DMS153 treated with DMSO at 0.1 percent for 48 hours (cell line): ENCODE measurements around the gene LSM3.

ENCODE experiments used
- DNase-seq: peaks from one replicate; lab custom pipeline; 2025; ENCODE audit not compliant: unreplicated experiment; lab: John Stamatoyannopoulos, UW

Gene LSM3

DNA sequence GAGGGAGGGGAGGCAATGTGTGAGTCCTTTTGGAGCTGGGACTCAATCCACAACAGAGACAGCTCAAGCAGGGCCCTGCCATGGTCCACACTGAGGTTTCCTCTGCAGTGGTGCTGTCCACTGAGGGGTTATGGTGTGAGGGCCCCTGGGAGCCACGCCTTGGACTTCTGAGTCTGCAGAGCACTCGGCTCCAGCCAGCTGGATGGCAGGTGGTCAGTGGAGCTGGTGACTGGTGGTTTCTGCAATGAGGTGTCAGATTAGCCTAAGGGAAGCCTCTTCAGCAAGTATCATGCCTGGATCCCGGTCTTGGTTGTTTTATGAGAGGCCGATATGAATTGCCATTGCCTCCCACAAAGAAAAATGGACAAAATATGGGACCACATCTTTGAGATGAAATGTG, 21.7 kb downstream of the LSM3 start:
- no peak for DNase-seq

DNA sequence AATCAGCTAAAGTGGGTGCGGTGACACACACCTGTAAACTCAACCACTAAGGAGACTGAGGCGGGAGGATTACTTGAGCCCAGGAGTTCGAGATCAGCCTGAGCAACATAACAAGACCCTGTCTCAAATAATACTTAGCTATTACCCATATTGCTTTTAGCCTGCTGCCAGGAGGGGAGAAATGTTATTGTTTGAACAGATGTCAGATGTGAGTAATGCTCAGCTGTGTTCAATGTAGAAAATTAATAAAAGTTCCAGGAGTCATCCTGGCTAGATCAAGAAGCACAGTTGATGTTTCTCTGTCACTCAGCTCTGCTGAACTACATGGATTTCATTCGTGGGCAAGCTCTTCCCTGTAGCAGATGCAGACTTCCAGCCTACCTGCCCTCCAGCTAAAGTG, 22.2 kb downstream of the LSM3 start:
- no peak for DNase-seq

DNA sequence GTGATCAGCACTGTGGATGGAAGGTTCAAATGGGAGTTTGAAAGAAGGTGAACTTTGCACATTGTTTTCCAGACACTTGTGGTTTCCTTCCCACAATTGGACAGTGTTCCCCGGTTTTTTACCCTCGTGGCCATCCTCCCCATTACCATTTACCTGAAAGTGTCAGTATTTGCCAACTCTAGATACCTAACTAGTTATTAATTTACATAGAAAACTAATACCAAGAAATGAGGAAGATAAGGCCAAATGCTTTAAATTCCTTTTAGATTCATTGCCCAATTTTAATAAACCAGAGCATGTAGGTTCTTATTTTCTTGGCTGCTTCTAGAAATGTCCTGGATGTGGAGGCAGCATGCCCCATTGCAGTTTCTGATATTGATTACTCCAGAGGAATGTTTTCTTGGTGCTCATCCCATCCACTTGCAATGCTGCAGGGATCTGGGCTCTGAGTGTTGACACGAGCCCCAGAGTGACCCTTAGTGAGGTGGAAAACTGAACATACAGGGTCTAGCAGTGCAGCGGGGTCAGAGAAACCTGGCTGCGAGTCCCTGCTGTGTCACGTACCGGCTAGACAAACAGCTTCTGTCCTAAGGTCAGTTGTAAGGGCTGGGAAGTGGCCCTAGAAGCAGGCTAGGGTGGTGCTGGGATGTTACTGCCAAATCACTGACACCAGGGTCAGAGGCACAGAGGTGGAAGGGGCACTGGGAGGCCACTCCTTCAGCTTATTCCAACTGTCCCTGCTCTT, 23.5 kb downstream of the LSM3 start:
- no peak for DNase-seq

DNA sequence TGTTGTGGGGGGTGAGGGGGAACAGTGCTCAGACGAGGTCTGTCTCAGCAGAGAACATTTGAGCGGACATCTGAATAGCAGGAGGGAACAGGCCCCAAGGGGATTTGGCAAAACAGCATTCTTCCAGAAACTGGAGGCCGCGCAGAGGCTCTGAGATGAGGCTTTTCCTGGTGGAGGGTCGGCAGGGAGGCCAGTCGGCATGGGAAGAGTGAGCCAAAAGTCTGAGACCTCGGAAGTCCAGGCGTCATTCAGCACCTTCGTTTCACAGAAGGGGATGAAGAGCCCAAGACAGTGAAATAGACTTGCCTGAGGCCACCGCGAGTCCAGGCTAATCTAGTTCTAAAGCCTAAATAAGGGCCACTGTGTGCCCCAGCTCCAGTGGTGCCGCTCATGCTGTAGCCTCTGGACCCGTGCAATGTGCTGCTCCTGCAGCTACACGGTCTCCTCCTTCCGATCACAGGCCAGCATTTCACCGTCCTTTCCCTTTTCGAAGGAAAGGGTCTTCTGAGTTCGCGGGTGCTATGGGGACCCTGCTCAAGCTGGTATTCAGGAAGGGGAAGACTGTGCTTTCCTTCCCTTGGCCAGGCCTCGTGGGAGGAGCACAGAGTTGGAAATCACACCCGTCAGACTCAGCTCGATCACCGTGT, 24.4 kb downstream of the LSM3 start:
- DNase-seq, result no peak

DNA sequence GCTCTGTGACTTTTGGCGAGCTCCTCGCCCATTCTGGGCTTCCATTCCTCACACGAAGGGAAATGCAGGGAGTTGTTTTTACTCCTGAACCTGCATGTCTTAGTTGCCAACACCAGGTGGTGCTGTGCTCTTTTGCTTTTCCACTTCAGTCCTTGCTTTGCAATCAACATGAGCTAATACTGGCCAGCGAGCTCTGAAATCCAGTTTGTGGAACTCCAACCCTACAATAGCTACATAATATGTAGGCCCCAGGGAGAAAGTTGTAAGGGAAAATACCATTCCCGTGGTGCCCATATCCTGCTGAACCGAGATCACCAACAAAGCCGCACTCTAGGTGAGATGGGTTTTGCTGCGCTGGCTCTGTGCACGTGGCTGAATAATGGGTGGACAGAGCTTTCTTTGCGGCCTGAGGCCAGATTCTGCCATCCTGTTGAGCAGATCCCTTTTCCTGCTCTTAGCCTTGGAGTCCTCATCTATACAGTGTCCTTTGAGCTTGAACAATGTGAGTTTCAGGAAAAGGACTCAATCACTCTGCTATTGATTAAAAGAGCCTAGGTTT, 25.0 kb downstream of the LSM3 start:
- peak; percentile 8 for DNase-seq

DNA sequence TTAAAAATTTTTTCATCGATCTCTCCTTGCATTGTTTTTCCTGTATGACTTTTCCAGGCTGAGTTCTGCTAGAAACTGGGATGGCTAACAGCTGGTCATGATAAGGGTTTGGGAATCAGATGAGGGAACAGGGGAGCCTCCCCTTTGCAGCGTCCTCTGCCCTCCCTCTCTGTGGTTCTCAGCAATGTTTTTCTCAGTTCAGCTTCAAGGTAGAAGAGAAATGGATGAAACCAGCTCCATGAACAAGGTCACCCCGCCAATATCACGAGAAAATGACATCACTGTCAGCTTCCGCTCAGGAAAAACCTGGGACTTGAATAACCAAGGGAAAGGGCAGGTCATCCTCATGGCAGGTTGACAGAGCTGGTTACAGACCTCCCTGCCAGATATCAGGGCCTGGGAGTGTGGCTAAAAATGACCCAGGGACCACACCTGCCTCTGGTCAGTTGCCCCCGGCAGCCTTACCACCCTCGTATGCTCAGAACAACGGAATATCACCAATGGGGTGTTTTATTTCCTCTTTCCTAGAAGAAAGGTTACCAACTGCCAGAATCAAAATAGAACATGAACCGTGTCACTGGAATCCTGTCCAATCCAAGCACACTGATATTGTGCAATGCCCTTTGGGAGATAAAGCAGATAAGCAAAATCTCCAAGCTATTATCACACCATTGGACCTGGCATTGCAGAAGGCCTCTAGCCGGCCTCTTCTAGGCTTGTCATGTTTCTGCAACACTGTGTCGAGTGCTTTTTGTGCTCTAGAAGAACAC, 26.1 kb downstream of the LSM3 start:
- no peak for DNase-seq

DNA sequence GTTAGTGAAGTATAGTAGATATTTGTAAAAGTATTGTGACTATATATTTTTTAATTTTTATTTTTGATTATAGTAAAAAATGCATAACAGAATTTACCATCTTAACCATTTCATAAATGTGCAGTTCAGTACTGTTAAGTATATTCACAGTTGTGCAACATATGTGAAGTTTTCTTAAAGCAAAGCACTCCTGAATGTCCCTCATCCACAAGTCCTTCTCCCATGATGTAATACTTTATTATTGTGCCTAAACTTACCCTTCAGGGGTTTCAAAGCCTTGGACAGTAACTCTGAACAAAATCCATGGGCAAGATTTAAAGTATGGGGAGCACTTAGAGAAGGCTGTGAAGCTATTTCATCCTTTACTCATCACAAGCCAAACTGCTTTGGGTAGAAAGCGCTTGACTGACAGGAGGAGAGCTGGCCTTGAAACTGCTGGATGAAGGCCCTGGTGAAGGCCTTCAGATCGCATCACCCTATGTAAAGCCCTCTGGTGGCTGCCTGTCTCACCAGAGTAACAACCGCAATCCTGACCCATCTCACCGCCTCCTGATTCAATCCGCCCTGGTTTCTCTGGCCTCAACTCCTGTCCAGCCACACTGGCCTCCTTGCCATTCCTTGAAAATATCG, 28.0 kb downstream of the LSM3 start:
- no peak for DNase-seq

DNA sequence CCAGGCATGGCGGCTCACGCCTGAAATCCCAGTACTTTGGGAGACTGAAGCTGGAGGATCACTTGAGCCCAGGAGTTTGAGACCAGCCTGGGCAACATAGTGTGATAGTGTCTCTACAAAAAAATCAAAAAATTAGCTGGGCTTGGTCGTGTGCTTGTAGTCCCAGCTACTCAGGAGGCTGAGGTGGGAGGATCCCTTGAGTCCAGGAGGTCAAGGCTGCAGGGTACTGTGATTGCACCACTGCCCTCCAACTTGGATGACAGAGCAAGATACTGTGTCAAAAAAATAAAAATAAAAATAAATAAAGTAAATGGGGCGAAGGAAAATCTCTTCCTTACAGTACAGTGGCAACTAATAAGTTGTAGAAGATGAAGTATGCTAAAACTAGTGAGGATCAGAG, 29.6 kb downstream of the LSM3 start:
- no peak for DNase-seq

DNA sequence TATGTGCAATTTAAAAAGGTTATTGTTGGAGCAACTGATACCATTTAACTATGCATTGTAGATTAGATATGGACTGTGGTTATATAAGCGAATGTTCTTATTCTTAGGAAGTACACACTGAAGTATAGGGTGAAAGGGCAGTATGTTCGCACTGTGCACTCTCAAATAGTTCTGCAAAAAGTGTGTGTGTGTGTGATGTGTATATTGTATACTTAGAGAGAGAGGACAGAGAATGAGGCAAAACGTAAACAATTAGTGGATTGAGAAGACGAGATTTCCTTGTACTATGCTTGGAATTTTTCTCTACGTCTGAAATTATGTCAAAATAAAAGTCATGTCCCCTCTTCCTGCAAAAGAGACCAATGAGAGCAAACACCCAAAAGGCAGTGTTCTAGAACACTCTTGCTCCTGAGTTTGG, 30.4 kb downstream of the LSM3 start:
- DNase-seq, result no peak

DNA sequence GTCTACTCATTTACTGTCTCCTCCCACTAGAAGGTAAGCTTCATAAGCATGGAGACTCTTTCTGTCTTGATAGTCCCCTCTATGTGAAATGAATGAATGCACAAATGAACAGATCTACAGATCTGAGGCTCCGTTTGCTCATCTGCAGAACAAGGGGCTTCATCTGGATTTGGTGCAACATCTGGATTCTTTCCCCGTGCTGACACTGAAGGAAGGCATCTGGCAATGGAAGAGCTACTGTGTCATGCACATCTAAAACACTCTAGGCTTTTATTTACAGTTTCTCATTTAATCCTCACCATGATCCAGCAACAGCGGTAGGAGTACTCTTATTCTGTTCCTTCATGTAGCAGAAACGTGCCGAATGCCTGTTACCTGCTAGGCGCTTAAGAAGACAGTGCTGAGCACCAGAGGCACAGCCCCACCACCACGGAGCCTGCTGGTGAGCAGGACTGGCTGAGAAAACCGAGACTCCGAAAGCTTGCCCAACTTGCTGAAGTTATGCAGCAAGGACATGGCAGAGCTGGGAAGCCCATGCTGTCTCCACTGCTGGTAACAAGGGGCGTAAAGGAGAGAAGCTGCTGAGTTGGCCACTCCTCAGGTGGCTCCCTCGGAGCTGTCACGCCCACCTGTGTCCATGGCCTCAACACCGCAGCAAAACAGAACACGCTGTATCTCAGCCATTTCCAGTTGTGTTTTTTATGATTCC, 31.1 kb downstream of the LSM3 start:
- DNase-seq, result no peak

DNA sequence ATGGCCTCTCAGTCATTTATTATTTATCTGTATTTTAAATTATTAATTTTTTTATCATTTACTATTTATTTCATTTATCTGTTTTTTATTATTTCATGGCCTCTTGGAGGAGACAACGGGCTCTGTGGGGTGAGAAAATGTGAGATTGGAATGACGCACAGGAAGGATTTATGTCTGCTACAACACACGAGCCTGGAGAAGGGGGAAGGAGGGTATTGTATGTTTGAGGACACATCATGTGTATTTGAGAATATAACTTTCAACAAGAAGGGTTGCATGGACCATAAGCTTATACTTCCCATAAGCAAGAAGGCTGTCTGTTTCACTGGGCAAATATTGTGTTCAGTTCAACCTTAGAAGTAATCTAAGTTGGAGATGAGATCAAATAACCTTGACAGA, 31.7 kb downstream of the LSM3 start:
- no peak for DNase-seq

DNA sequence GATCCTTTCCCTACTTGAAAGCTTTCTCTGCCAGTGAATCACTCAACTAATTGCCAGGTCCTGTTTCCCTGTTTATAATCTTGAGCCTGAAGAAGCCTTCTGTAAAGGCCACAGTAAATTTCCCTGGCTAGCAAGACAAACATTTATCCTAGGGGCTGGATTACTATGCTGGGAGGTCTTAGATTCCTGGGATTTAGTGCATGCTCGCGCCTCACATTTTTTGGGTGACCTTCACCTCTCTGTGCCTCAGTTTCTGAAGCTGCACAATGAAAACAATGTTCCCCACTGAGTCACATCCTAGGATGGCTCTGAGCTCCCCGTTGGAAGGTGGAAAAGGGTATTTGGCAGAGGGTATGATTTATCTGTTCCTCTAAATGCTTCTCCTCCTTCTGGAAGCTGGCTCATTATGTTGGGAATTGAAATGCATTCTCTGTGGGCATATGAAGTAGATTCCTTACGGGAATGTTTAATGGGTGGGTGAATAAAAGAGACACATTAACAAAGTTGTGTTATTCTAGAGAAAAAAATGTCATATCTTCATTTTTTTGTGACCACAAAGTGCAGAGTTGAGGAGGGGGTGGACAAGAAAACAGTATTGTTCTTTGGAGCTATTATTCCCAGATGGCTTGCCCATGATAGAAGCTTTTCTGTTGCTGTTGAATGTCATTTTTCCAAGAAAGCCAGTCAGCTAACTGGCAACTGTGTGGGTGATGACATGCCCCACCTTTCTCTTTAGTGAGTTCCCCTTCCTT, 32.4 kb downstream of the LSM3 start:
- DNase-seq, result no peak

DNA sequence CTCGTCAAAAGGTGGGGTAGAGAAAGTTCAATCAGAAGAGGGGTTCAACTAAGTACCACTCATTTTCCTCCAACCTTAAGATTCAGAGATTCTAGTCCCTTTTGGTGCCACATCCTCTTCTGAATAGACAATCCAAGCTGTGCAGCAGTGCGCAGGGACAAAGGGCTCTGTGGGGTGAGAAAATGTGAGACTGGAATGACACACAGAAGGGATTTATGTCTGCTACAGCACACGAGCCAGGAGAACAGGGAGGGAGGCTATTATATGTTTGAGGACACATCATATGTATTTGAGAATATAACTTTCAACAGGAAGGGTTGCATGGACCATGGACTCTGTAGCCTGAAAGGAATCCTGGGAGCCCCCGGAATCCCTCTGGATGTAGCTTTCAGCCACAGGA, 33.0 kb downstream of the LSM3 start:
- DNase-seq, result no peak

DNA sequence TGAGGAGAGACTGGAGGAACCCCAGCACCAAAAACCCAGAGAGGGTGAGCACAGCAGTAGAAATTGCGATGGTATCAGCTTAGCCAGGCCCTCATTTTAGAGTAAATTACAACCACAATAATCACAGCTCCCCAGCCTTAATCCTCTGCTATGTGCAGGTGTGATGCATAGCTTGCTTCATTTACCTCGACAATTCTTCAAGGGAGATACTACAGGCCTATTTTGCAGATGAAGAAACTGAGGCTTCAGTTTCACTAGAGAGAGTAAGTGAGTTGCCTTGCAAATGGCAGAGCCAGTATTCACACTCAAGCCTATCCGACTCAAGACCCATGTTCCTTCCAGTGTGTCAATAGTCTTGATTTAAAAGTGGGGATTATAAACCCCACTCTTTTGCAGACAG, 33.4 kb downstream of the LSM3 start:
- DNase-seq, result no peak

DNA sequence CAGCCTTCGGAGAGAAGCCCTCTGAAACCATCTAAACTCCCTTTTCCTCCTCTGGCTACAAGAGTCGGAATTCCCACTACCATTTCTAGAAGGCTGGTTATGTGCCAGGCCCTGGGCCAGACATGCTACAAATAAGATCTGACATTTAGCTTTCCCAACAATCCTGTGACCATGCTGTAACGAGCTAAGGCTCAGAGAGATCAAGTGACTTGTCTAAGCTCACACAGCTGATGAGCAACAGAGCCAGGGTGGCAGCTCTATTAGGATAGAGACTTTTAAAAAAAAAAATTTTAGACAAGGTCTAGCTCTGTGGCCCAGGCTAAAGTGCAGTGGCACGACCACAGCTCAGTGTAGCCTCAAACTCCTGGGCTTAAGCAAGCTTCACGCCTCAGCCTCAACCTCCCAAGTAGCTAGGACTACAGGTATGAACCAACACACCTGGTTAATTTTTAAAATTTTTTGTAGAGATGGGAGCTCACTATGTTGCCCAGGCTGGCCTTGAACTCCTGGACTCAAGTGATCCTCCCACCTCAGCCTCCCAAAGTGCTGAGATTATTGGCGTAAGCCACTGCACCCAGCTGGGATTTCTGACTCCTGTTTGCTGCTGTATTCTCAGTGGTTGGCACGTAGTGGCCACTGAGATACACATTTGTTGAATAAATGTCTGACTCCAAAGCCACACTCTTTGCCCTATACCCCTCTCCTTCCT, 34.6 kb downstream of the LSM3 start:
- DNase-seq, result no peak

DNA sequence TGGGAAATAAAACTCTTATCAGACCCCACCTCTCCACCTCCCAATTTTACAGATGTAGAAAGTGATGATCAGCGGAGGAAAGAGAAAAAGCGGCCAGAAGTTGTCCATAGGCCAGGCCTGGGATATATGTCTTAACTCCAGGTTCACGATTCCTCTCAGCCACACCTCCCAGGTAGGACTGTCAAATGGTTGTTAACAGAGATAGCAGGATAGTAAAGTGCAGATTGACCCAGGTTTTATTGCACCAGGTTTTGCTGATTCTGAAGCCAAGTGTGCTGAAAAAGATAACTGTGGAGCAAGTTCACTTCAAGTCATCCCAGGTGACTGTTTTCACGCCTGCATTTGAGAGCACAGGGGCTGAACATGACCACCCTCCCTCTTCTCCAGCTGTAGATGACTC, 36.1 kb downstream of the LSM3 start:
- DNase-seq, result no peak

DNA sequence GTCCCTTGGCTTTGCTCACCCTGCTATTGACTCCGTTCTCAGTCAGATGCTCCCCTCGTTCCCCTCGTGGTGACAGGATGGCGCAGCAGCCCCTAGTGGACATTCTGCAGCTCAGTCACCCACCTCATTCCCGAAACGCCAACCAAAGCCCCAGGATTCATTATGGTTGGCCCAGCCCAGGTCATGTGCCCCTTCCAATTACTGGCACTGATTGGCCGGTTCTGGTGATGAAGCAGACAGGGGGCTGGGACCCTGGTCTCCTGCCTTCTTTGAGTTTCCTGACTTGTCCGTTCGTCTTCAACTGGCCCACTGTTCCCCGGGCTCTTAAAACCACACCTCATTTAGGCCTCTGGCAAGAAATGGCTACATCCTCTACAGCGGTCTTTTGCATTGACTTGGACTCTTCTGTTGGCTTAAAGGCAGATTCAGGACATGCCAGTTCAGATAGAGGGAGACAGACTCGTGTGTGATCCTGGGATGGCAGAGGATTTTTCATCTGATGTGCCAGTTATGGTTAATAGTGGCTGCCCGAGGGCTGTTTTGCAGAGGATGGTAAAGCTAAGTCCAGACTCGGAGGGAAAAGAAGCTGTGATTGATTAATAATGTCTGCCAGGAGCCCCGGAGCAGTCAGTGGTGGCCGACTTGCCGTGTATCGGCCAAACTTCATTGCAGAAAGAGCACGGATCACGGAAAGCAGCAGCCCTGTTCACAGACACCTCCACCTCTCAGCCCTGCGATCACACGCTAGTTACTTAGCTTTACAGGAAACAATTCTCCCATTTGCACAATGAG, 37.8 kb downstream of the LSM3 start:
- DNase-seq, result no peak

DNA sequence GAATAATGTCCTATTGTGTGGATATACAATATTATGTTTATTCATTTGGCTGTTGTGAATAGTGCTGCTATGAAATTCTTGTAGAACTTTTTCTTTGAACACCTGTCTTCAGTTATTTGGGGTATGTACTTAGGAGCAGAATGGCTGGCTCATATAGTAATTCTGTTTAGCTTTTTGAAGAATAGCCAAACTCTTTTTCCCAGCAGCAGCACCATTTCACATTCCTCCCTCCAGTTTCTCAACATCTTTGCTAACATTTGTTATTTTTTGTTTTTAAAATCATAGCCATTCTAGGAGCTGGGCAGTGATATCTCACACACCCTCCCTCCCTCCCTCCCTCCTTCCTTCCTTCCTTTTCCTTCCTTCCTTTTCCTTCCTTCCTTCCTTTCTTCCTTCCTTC, 39.7 kb downstream of the LSM3 start:
- DNase-seq, result no peak

DNA sequence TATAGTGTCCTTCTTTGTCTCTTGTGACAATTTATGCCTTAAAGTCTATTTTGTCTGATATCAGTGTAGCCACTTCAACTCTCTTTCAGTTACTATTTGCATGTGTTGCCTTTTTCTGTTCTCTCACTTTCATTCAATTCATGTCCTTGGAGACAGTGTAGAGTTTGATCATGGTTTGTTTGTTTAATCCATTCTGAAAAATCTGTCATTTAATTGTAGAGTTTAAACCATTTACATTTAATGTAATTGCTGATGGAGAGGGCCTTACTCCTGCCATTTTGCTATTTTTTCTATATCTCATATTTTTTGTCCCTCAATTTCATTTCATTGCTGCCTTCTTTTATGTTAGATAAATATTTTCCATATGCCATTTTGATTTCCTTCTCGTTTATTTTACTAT, 42.3 kb downstream of the LSM3 start:
- DNase-seq, result no peak
